ENCODE measurements around the gene DLGAP1. TPM values are rescaled to one million over a fixed set of nuclear protein-coding genes. Genes with fewer than 3 reads are reported as not detected.

DLGAP1 gene
- total and polyA plus RNA-seq, 7 experiments from 2014 or later: 0.32 to 1.0 TPM; not detected in 5

GRCh38 chr18:4119127-4119648 is 335.9 kb downstream of the DLGAP1 start:
- CTCF ChIA-PET: interaction anchor here (0.5 kb wide), 1 partner anchor 938 kb away, joined by 3 read pairs; no protein-coding TSS in a partner anchor
- intact Hi-C loops (cut with micrococcal nuclease): no loop called here
- Histone ChIP-seq H3K4me3 (ENCODE audit: low read length) (no peak overlapping the region), H3K9me3 (ENCODE audit: control insufficient read depth in 2 of 3, low read length in 3 of 3) (no peaks in the 10 kb centered on the region), H3K27me3 (ENCODE audit: control insufficient read depth in 2 of 2, insufficient read depth in 2 of 2, low read length in 2 of 2) (no peaks in the 10 kb centered on the region), H3K4me1 (ENCODE audit: control insufficient read depth in 2 of 2, insufficient read depth in 2 of 2, low read length in 2 of 2) (no peaks in the 10 kb centered on the region), H3K27ac (ENCODE audit: low read depth, low read length) (no peak overlapping the region), H3K36me3 (ENCODE audit: control insufficient read depth in 2 of 3, insufficient read depth in 3 of 3, low read length in 3 of 3) (no peaks in the 10 kb centered on the region)
- DNase-seq: no peak
- Mint-ChIP-seq H3K9me3 (peaks cover 0 to 5% (median 0%) of the 10 kb centered on the region in 11 donors), H3K27me3 (peaks cover 0 to 32% (median 9%) of the 10 kb centered on the region in 5 donors), H3K36me3 (no peaks in the 10 kb centered on the region), H3K4me1 (no peaks in the 10 kb centered on the region), H3K27ac (no peak overlapping the region), H3K4me3 (no peak overlapping the region)
- POLR2A ChIA-PET: no interaction called here
- no peak for ATAC-seq

- Histone ChIP-seq H3K4me3 (ENCODE audit: low read length) (no peak overlapping the region), H3K9me3 (ENCODE audit: control insufficient read depth in 2 of 3, low read length in 3 of 3) (no peaks in the 10 kb centered on the region), H3K27me3 (ENCODE audit: control insufficient read depth in 2 of 2, insufficient read depth in 2 of 2, low read length in 2 of 2) (no peaks in the 10 kb centered on the region), H3K36me3 (ENCODE audit: control insufficient read depth in 2 of 3, insufficient read depth in 3 of 3, low read length in 3 of 3) (no peaks in the 10 kb centered on the region), H3K27ac (ENCODE audit: low read depth, low read length) (no peak overlapping the region), H3K4me1 (ENCODE audit: control insufficient read depth in 2 of 2, insufficient read depth in 2 of 2, low read length in 2 of 2) (no peaks in the 10 kb centered on the region)
- Mint-ChIP-seq H3K27ac (no peak overlapping the region), H3K27me3 (peaks cover 0 to 8% (median 5%) of the 10 kb centered on the region in 5 donors), H3K4me3 (no peak overlapping the region), H3K9me3 (no peaks in the 10 kb centered on the region), H3K4me1 (no peaks in the 10 kb centered on the region), H3K36me3 (no peaks in the 10 kb centered on the region)
- intact Hi-C loops (cut with micrococcal nuclease): no loop called here
- ChIA-PET CTCF (interaction anchor here (0.9 to 3.5 kb wide), 2 partner anchors 11 to 949 kb away, joined by 3 to 40 read pairs; no protein-coding TSS in a partner anchor), POLR2A (no interaction called here)
- no peak for ATAC-seq
- no peak for DNase-seq
Measured at GRCh38 chr18:4108016-4108415, 347.1 kb downstream of the DLGAP1 start.

- H3K27ac Mint-ChIP-seq: no peak overlapping the region
- no peaks in the 10 kb centered on the region for H3K9me3 ChIP-seq (ENCODE audit: control insufficient read depth in 2 of 3, low read length in 3 of 3)
- intact Hi-C loops (cut with micrococcal nuclease): no loop called here
- CTCF ChIA-PET: interaction anchor here (1.5 to 3.5 kb wide), 2 partner anchors 10 to 950 kb away, joined by 4 to 40 read pairs; no protein-coding TSS in a partner anchor
- POLR2A ChIA-PET: no interaction called here
- no peaks in the 10 kb centered on the region for H3K36me3 Mint-ChIP-seq
- H3K4me3 Mint-ChIP-seq: no peak overlapping the region
- DNase-seq (no peak), ATAC-seq (no peak)
- no peaks in the 10 kb centered on the region for H3K9me3 Mint-ChIP-seq
- H3K36me3 ChIP-seq (ENCODE audit: control insufficient read depth in 2 of 3, insufficient read depth in 3 of 3, low read length in 3 of 3): no peaks in the 10 kb centered on the region
- no peak overlapping the region for H3K27ac ChIP-seq (ENCODE audit: low read depth, low read length)
- H3K4me1 Mint-ChIP-seq: no peaks in the 10 kb centered on the region
- no peaks in the 10 kb centered on the region for H3K27me3 ChIP-seq (ENCODE audit: control insufficient read depth in 2 of 2, insufficient read depth in 2 of 2, low read length in 2 of 2)
- H3K27me3 Mint-ChIP-seq: peaks cover 0 to 8% (median 5%) of the 10 kb centered on the region in 5 donors
- no peak overlapping the region for H3K4me3 ChIP-seq (ENCODE audit: low read length)
- no peaks in the 10 kb centered on the region for H3K4me1 ChIP-seq (ENCODE audit: control insufficient read depth in 2 of 2, insufficient read depth in 2 of 2, low read length in 2 of 2)
Measured at GRCh38 chr18:4107049-4107467, 348.0 kb downstream of the DLGAP1 start.

GRCh38 chr18:4106407-4107033 is 348.6 kb downstream of the DLGAP1 start:
- CTCF ChIA-PET: interaction anchor here (0.6 to 3.5 kb wide), 4 partner anchors 10 to 951 kb away, joined by 3 to 40 read pairs (median 4); no protein-coding TSS in a partner anchor

DNA sequence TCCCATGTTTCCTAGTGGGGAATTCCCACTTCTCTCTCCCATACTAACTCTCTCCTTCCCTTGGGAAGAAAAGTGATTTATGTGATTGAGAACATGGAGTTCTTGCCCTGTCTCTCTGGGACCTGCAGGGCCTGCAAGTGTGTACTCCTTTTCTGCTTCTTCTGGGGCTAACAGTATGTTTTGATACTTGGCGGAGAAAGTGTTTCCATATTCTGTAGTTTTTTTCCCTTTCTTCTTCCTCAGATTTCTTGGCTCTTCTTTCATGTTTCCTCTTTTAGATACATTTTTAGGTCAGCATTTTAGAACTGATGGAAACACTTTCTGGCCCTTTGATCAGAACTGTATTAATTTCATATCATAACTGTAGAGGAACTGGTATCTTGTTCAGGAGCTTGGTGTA is 352.2 kb downstream of the DLGAP1 start:
- Histone ChIP-seq H3K4me3 (ENCODE audit: low read length) (no peak overlapping the region), H3K27me3 (ENCODE audit: control insufficient read depth in 2 of 2, insufficient read depth in 2 of 2, low read length in 2 of 2) (no peaks in the 10 kb centered on the region), H3K27ac (ENCODE audit: low read depth, low read length) (no peak overlapping the region), H3K4me1 (ENCODE audit: control insufficient read depth in 2 of 2, insufficient read depth in 2 of 2, low read length in 2 of 2) (no peaks in the 10 kb centered on the region), H3K36me3 (ENCODE audit: control insufficient read depth in 2 of 3, insufficient read depth in 3 of 3, low read length in 3 of 3) (no peaks in the 10 kb centered on the region), H3K9me3 (ENCODE audit: control insufficient read depth in 2 of 3, low read length in 3 of 3) (no peaks in the 10 kb centered on the region)
- intact Hi-C loops (cut with micrococcal nuclease): no loop called here
- no peaks in the 10 kb centered on the region for H3K36me3 Mint-ChIP-seq
- H3K9me3 Mint-ChIP-seq: peaks cover 0 to 4% (median 0%) of the 10 kb centered on the region in 11 donors
- H3K27ac Mint-ChIP-seq: no peak overlapping the region
- peaks cover 0 to 4% (median 0%) of the 10 kb centered on the region in 7 donors for H3K4me1 Mint-ChIP-seq
- POLR2A ChIA-PET: no interaction called here
- ATAC-seq (no peak), DNase-seq (no peak)
- H3K4me3 Mint-ChIP-seq: no peak overlapping the region
- peaks cover 2 to 12% (median 5%) of the 10 kb centered on the region in 5 donors for H3K27me3 Mint-ChIP-seq
- CTCF ChIA-PET: no interaction called here

More at GRCh38 chr18:4106407-4107033, 348.6 kb downstream of the DLGAP1 start:
- Histone ChIP-seq H3K27me3 (ENCODE audit: control insufficient read depth in 2 of 2, insufficient read depth in 2 of 2, low read length in 2 of 2) (no peaks in the 10 kb centered on the region), H3K27ac (ENCODE audit: low read depth, low read length) (no peak overlapping the region), H3K9me3 (ENCODE audit: control insufficient read depth in 2 of 3, low read length in 3 of 3) (no peaks in the 10 kb centered on the region), H3K4me3 (ENCODE audit: low read length) (no peak overlapping the region), H3K36me3 (ENCODE audit: control insufficient read depth in 2 of 3, insufficient read depth in 3 of 3, low read length in 3 of 3) (no peaks in the 10 kb centered on the region), H3K4me1 (ENCODE audit: control insufficient read depth in 2 of 2, insufficient read depth in 2 of 2, low read length in 2 of 2) (no peaks in the 10 kb centered on the region)
- POLR2A ChIA-PET: no interaction called here
- H3K27ac Mint-ChIP-seq: no peak overlapping the region
- H3K4me3 Mint-ChIP-seq: no peak overlapping the region
- H3K4me1 Mint-ChIP-seq: no peaks in the 10 kb centered on the region
- ATAC-seq: no peak
- peaks cover 0 to 8% (median 5%) of the 10 kb centered on the region in 5 donors for H3K27me3 Mint-ChIP-seq
- H3K36me3 Mint-ChIP-seq: no peaks in the 10 kb centered on the region
- intact Hi-C loops (cut with micrococcal nuclease): loop anchor here in 1 of 2 donors (1.0 kb wide), 1 partner anchor 951 kb away; no protein-coding TSS in a partner anchor
- H3K9me3 Mint-ChIP-seq: no peaks in the 10 kb centered on the region
- DNase-seq: peak in 7 of 9 donors; percentile 13 to 50 (median 36)

DNA sequence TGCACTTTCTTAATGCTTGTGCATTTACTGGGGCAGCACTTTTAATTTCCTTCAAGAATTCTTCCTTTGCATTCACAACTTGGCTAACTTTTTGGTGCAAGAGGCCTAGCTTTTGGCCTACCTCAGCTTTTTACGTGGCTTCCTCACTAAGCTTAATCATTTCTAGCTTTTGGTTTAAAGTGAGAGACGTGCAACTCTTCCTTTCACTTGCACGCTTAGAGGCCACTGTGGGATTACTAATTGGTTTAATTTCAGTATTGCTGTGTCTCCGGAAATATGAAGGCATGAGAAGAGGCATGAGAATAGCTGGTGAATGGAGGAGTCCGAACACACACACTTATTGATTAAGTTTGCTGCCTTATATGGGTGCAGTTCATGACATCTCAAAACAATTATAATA is 354.1 kb downstream of the DLGAP1 start:
- peaks cover 0 to 4% (median 0%) of the 10 kb centered on the region in 7 donors for H3K4me1 Mint-ChIP-seq
- H3K4me3 Mint-ChIP-seq: no peak overlapping the region
- Histone ChIP-seq H3K27ac (ENCODE audit: low read depth, low read length) (no peak overlapping the region), H3K27me3 (ENCODE audit: control insufficient read depth in 2 of 2, insufficient read depth in 2 of 2, low read length in 2 of 2) (no peaks in the 10 kb centered on the region), H3K9me3 (ENCODE audit: control insufficient read depth in 2 of 3, low read length in 3 of 3) (no peaks in the 10 kb centered on the region), H3K4me1 (ENCODE audit: control insufficient read depth in 2 of 2, insufficient read depth in 2 of 2, low read length in 2 of 2) (no peaks in the 10 kb centered on the region), H3K36me3 (ENCODE audit: control insufficient read depth in 2 of 3, insufficient read depth in 3 of 3, low read length in 3 of 3) (no peaks in the 10 kb centered on the region), H3K4me3 (ENCODE audit: low read length) (no peak overlapping the region)
- POLR2A ChIA-PET: no interaction called here
- intact Hi-C loops (cut with micrococcal nuclease): no loop called here
- CTCF ChIA-PET: no interaction called here
- peaks cover 2 to 22% (median 12%) of the 10 kb centered on the region in 5 donors for H3K27me3 Mint-ChIP-seq
- H3K9me3 Mint-ChIP-seq: peaks cover 0 to 4% (median 0%) of the 10 kb centered on the region in 11 donors
- no peaks in the 10 kb centered on the region for H3K36me3 Mint-ChIP-seq
- ATAC-seq (no peak), DNase-seq (no peak)
- H3K27ac Mint-ChIP-seq: no peak overlapping the region

Measured in naive thymus-derived CD4-positive, alpha-beta T cell (primary cell).